Right lung (tissue), 5 donors: ENCODE data around the gene LATS1. TPM values are rescaled to one million over a fixed set of nuclear protein-coding genes. Genes with fewer than 3 reads are reported as not detected.
"Not testable (repeated sequence)": the region's sequence is repeated elsewhere in the genome, so short reads cannot be mapped to it uniquely, and the experiment has no call there.

Experiments used
- DNase-seq, 2 donors: peaks; one replicate each; pipeline ENCODE4 v3.0.0-alpha.2; 2013
- polyA plus RNA-seq, 5 donors: library from polyadenylated mRNA; unstranded; fragments of 120-200 nt; gene quantifications; one replicate each; pipeline versions ENCODE4 v1.2.1 to v1.2.3, GENCODE V29; 2013; ENCODE audit warnings: inconsistent platforms in 1 of 5, low replicate concordance in 1 of 5; ENCODE audit not compliant: insufficient read length in 5 of 5, insufficient read depth in 1 of 5

LATS1 gene
- polyA plus RNA-seq, 5 donors = 21.0 to 34.0 (median 32.6) TPM

GRCh38 chr6:149733089-149733720, 15.3 kb upstream of the LATS1 start:
- DNase-seq = no peak

DNA sequence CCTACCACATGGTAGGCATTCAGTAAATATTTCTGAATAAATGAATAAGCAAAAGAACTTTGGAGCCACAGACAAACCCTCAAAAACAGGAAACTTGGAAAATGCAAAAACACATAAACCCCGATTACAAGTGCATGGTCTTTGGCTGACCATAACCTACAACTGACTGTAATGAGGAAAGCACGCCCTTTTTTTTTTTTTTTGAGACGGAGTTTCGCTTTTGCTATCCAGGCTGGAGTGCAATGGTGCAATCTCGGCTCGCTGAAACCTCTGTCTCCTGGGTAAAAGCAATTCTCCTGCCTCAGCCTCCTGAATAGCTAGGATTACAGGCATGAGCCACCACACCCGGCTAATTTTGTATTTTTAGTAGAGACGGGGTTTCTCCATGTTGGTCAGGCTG, 11.9 kb upstream of the LATS1 start:
- DNase-seq = no peak

DNA sequence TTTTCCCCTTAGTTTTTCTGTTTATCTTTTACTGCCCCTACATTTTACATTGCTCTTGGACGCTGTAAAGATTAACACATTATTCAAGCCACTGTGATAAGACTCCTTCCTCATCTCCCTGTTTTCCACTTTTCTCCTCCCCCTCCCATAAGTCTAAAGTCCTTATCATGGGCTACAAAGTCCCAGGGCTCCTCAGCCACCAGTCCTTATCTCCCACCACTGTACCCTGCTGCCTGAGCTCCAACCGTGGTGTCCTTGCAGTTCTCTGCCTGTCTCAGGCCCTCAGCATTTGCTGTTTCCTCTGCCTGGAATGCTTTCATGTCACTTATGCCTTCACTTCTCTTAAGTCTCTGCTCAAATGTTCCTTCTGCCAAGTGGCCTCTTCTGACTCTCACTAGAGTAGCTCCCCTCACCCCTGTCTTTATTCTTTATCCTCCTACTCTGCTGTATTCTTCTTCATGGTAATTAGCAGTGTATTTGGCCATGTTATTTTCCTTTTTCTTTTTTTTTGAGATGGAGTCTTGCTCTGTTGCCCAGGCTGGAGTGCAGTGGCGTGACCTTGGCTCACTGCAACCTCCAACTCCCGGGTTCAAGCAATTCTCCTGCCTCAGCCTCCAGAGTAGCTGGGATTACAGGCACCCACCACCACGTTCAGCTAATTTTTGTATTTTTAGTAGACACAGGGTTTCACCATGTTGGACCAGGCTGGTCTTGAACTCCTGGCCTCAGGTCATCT, 10.8 kb upstream of the LATS1 start:
- no peak for DNase-seq

DNA sequence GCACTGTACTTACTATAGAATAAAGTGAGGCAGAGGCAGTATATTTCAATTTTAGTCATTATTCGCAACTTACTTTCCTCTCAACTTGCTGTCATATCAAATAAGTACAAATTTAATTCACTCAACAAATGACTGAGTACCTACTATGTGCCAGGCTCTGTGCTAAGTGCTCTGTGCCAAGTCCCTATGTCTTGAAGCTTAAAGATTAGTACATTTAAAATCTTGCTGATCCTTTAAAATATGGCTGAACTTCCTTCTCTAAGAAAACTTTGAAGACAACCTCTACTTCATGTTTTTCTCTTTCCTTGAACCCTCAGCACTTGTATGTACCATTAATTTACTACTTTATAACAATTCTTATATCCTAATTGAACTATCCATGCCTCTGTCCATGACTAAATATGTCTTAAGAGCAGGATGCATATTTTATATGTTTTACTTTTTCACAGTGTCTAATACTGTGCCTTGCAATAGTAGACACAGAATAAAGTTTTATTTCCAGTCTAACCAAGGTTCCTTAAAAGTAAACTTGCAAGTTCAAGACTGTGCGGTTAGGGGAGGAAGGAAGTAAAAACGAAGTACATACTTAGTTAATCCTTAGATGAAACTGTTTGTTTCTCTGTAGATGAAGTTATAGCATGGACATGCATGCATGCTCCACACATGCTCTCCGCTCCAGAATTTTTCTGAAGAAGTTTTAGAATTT, 10.0 kb upstream of the LATS1 start:
- DNase-seq = no peak

DNA sequence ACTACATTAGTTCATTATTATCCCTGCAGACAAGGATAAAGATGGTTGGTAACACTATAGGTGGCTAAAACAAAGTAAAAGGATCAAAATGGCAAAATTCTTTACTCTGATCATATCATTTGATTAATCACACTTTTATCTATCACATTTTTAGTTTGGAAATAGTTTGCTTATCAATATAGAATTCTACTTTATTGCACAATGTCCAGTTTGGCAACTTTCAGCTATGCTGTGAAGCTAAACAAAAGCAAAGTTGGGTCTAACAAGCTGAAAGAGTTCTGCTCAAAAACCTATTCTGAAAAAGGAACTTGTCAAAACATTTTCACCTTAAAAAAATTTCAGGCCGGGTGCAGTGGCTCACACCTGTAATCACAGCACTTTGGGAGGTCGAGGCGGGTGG, 7.9 kb upstream of the LATS1 start:
- DNase-seq = no peak

- no peak for DNase-seq
These were observed 6.0 kb upstream of the LATS1 start for GRCh38 chr6:149723771-149724417.

GRCh38 chr6:149723262-149723661, 5.4 kb upstream of the LATS1 start:
- DNase-seq = no peak

GRCh38 chr6:149719531-149719930, 1.6 kb upstream of the LATS1 start:
- no peak for DNase-seq

GRCh38 chr6:149717255-149717587, 680 bp downstream of the LATS1 start:
- no peak for DNase-seq

- no peak for DNase-seq
These were observed 1.5 kb downstream of the LATS1 start for GRCh38 chr6:149716181-149716963.

GRCh38 chr6:149714442-149714841, 3.5 kb downstream of the LATS1 start:
- no peak for DNase-seq

DNA sequence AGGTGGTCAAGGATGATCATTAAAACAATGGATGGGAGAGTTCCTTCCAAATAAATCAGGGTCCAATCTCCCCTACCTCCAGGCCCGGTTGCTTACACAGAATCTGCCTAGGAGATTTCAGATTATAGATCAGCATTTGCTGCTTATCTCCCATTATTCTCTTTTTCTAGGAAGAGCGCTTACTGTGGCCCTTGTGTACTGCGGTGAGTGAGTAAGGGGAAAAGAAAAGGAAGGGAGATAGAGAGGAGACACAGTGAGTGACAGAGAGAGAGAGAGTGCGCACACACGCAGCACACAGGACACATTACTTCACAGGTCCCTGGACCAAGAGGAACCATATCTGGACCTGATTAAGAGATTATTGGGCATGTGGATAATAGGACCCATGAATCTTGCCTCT, 6.2 kb downstream of the LATS1 start:
- DNase-seq = no peak

DNA sequence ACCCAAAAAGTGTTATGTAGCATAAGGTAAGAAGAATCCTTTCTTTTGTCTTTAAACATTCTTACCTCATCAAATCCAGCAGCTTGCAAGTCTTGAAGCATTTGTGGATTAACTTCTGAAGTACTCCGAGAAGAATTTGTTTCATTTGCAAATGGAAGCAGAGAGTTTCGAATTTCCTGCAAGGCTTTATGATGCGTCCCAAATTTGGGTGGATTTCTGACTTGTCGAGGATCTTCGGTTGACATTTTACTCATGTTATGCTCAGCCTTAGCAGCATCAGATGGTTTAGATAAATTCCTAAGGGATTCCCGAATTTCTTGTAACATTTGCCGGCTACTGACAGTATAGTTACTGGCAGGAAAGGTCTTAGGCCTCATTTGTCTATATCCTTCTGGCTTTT, 16.2 kb downstream of the LATS1 start:
- DNase-seq = no peak

GRCh38 chr6:149699150-149699549, 18.8 kb downstream of the LATS1 start:
- DNase-seq = no peak

DNA sequence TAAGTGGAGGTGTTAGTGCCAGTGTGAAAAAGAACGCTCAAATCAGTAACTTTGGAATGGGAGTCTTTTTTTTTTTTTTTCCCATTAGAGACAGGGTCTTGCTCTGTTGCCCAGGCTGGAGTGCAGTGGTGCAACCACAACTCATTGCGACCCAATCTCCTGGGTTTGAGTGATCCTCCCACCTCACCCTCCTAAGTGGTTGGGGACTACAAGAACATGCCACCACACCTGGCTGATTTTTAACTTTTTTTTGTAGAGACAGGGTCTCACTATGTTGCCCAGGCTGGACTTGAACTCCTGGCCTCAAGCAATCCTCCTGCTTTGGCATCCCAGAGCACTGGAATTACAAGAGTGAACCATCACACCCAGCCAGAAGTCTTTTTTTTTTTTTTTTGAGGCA, 19.7 kb downstream of the LATS1 start:
- no peak for DNase-seq

DNA sequence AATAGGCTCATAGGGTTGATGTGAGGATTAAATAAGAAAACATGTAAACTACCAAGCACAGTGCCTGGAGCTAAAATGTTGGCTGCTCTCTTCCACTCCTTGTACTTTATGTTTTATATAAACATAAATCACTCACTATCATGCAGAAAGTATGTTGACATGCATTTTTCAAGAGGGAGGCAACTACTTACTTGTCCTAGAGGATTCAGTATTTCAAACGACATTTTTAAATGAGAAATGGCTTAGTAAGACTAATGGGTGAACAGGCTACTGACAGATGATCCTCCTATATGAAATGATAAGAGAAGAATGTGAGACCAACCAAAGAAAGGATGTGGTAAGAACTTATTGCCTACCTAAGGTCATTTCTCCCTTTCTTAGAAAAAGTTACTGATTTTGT, 21.0 kb downstream of the LATS1 start:
- DNase-seq = no peak

- no peak for DNase-seq
These were observed 23.0 kb downstream of the LATS1 start for GRCh38 chr6:149694921-149695320.

DNA sequence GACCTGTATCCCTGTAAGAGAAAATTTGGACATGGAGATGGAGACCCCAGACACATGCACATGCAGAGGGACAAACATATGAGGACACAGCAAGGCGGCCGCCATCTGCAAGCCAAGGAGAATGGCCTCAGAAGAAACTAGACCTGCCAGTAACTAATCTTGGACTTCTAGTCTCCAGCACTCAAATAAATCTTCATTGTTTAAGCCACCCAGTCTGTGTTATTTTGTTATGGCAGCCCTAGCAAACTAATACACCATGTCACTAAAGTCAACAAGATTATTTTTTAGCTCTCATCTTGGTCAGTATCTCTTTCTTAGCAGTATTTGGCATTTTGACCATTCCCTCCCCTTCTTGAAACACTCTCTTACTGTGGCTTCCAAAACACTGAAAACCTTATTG, 26.7 kb downstream of the LATS1 start:
- no peak for DNase-seq

GRCh38 chr6:149686230-149686629, 31.7 kb downstream of the LATS1 start:
- DNase-seq = no peak

DNA sequence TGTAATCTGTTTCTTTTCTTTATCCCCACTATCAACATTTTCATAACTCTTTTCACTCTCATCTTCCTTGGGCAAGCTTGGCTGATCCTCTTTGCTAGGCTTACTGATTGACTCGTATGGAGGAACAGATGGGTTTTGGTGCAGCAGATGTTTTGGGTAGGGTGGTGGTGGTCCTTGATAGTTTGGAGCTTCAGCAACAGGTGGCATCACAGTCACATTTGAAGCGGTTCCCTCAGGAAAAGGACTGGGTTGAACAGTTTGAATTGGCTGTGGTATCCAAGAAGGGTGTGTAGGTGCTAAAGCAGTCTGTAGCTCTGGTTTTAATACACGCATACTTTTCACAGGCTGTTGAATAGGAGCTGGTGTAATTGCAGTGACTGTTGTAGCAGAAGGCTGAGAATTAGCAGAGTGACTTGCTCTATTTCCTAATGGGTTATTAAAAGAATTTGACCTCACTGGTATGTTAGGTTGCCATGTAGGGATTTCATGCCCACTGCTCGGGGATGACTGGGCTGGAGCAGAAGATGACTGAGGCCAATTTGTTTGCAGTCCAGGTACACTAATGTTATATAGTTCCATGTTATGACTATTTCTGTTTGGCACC, 34.5 kb downstream of the LATS1 start:
- DNase-seq = no peak

DNA sequence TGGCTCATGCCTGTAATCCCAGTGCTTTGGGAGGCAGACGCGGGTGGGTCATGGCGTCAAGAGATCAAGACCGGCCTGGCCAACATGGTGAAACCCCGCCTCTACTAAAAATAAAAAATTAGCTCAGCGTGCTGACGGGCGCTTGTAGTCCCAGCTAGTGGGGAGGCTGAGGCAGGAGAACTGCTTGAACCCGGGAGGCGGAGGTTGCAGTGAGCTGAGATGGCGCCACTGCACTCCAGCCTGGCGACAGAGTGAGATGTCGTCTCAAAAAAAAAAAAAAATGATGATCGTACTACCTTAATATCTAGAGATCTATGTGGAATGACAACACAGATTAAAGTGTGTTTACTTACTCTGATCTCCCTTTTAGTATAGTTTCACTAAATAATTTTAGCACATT, 36.1 kb downstream of the LATS1 start:
- DNase-seq = not testable (repeated sequence)

- DNase-seq = no peak
These were observed 36.7 kb downstream of the LATS1 start for GRCh38 chr6:149681209-149681608.
